GM12878 (cell line): ENCODE results near the gene HDAC2. TPM values are rescaled to one million over a fixed set of nuclear protein-coding genes. Genes with fewer than 3 reads are reported as not detected.

Source experiments
- ATAC-seq: fragments of 200-7000 bp; cut with Tn5 transposase; 3 replicates; pipeline ENCODE4 v1.9.1; 2020; ENCODE audit warnings: mild to moderate bottlenecking, moderate library complexity
- BruUV-seq: library from RNA; stranded (reverse); fragments of 400-500 nt; replicated peaks from 2 replicates; lab custom pipeline; 2021; lab: Mats Ljungman, UMichigan
- CTCF ChIA-PET: fragments of 300-600 bp; sonication (Branson Sonifier 250); formaldehyde crosslinking; extraction: SDS; loops from one replicate; lab custom pipeline; 2021; ENCODE audit warnings: inconsistent platforms; lab: Yijun Ruan, JAX
- POLR2A ChIA-PET: fragments of 350-600 bp; formaldehyde crosslinking; extraction: SDS; loops from one replicate; lab custom pipeline; 2021; ENCODE audit warnings: inconsistent platforms; lab: Charles Lee
- RAD21 ChIA-PET: fragments of 300-600 bp; sonication (Branson Sonifier 250); formaldehyde crosslinking; loops from one replicate; lab custom pipeline; 2023; ENCODE audit warnings: antibody characterized with exemption; ENCODE audit not compliant: unreplicated experiment; lab: Charles Lee
- SMC1A ChIA-PET: fragments of 300-600 bp; sonication (Branson Sonifier 250); formaldehyde crosslinking; loops from one replicate; lab custom pipeline; 2023; ENCODE audit not compliant: unreplicated experiment, uncharacterized antibody; lab: Charles Lee
- DNase-seq: peaks from one replicate; pipeline ENCODE4 v3.0.0-alpha.2; 2011; ENCODE audit warnings: low read depth, low spot score
- FAIRE-seq: peaks from 3 replicates; lab custom pipeline; 2011; peaks lifted over from hg19 to GRCh38; lab: Jason Lieb, UNC
- H2AFZ ChIP-seq: 2 replicates; pipeline ENCODE4 v1.6.0; 2011; ENCODE audit warnings: low read depth, low read length, control low read depth; ENCODE audit not compliant: control insufficient read depth
- H3K27ac ChIP-seq: 2 replicates; pipeline ENCODE4 v1.5.1; 2011; ENCODE audit warnings: control low read depth; ENCODE audit not compliant: control insufficient read depth, insufficient read depth
- H3K27me3 ChIP-seq, 2 experiments: replicated peaks in 1 of 2; 2 replicates each; pipeline versions ENCODE4 v1.6.0 to v1.6.1; 2011; ENCODE audit warnings: low read length in 1 of 2; ENCODE audit not compliant: control insufficient read depth in 2 of 2, insufficient read depth in 2 of 2
- H3K36me3 ChIP-seq, 2 experiments: 2 replicates each; pipeline ENCODE4 v1.5.1; 2011; ENCODE audit warnings: low read length in 1 of 2; ENCODE audit not compliant: control insufficient read depth in 2 of 2, insufficient read depth in 2 of 2
- H3K4me1 ChIP-seq: 2 replicates; pipeline ENCODE4 v1.6.1; 2011; ENCODE audit warnings: mild to moderate bottlenecking, low read length, moderate library complexity, mixed read lengths; ENCODE audit not compliant: control insufficient read depth, insufficient read depth
- H3K4me2 ChIP-seq: 2 replicates; pipeline ENCODE4 v1.6.0; 2011; ENCODE audit warnings: control low read depth; ENCODE audit not compliant: control insufficient read depth, insufficient read depth
- H3K4me3 ChIP-seq: fragments of 200-600 bp; sonication (generic); 2 replicates; pipeline ENCODE4 v1.5.1; 2016
- H3K79me2 ChIP-seq: 2 replicates; pipeline ENCODE4 v1.6.0; 2011; ENCODE audit warnings: low read length; ENCODE audit not compliant: control insufficient read depth, insufficient read depth
- H3K9ac ChIP-seq: 2 replicates; pipeline ENCODE4 v1.8.0; 2011; ENCODE audit warnings: low read length, control low read depth, mixed read lengths; ENCODE audit not compliant: control insufficient read depth, insufficient read depth
- H3K9me3 ChIP-seq: replicated peaks from 3 replicates; pipeline ENCODE4 v1.5.1; 2011; ENCODE audit warnings: mild to moderate bottlenecking, low read length; ENCODE audit not compliant: control insufficient read depth, insufficient read depth
- H4K20me1 ChIP-seq: 2 replicates; pipeline ENCODE4 v1.6.0; 2011; ENCODE audit not compliant: control insufficient read depth, insufficient read depth
- GABPA ChIP-seq: IDR thresholded peaks from 2 replicates; pipeline ENCODE4 v1.6.1; 2014; ENCODE audit warnings: antibody characterized with exemption, low read depth, mild to moderate bottlenecking, inconsistent platforms
- HDAC2 ChIP-seq: fragments of 200-600 bp; sonication (generic); IDR thresholded peaks from 2 replicates; pipeline ENCODE4 v1.6.1; 2017
- NFYB ChIP-seq: IDR thresholded peaks from 2 replicates; pipeline ENCODE4 v1.6.1; 2011; ENCODE audit warnings: low read depth, mild to moderate bottlenecking, low read length, improper control_type of control experiment, moderate library complexity; ENCODE audit not compliant: insufficient read depth
- RFX5 ChIP-seq: IDR thresholded peaks from 2 replicates; pipeline ENCODE4 v1.6.1; 2011; ENCODE audit warnings: low read depth, low read length, improper control_type of control experiment
- SIN3A ChIP-seq: IDR thresholded peaks from 2 replicates; pipeline ENCODE4 v1.6.1; 2012; ENCODE audit warnings: low read depth, low read length, improper control_type of control experiment
- ZNF274 ChIP-seq: IDR thresholded peaks from one replicate; pipeline ENCODE4 v1.8.0; 2011; ENCODE audit not compliant: insufficient read length, insufficient read depth
- WGBS: methylation state at CpG from one replicate; pipeline ENCODE4 v1.1.6; 2016; ENCODE audit warnings: low lambda C conversion rate; ENCODE audit not compliant: insufficient replicate concordance, insufficient coverage; ENCODE audit errors: missing lambda C conversion rate; 5-methylcytosine and 5-hydroxymethylcytosine counted together
- in situ Hi-C: fragments of 300-500 bp; cut with MboI; formaldehyde crosslinking; loops from 9 replicates; pipeline ENCODE4 v1.14.3; 2018; ENCODE audit warnings: mixed read lengths
- intact Hi-C: fragments of 100-400 bp; cut with micrococcal nuclease; formaldehyde crosslinking; loops from one replicate; pipeline ENCODE4 v1.14.2; 2022; ENCODE audit not compliant: unreplicated experiment
- polyA plus RNA-seq, 11 experiments: library from polyadenylated mRNA; depleted of rRNA in 4 of 11; unstranded in 6 of 11; stranded (reverse) in 5 of 11; fragments of >200 nt; fragmentation: Nextera tagmentation in 4 of 11; fragmentation: Illumina TruSeq in 1 of 11; extraction: Ambion mirVana in 4 of 11; extraction: Trizol in 1 of 11; gene quantifications; 1 replicate in 1 of 11; 2 replicates in 10 of 11; pipeline versions ENCODE4 v1.2.1 to v1.2.3, GENCODE V29; 2011 to 2016; ENCODE audit warnings: inconsistent platforms in 2 of 11, missing spikeins in 2 of 11, low read depth in 1 of 11
- total RNA-seq, 4 experiments: library from RNA; depleted of rRNA in 3 of 4; stranded (reverse); fragments of >200 nt in 3 of 4; fragmentation: Illumina TruSeq in 1 of 4; extraction: Trizol in 1 of 4; gene quantifications; 2 replicates each; pipeline versions ENCODE4 v1.2.1 to v1.2.3, GENCODE V29; 2013 to 2021
- TF ChIP-seq, protein P1 (sequence below): IDR thresholded peaks from 2 replicates; pipeline ENCODE4 v1.6.1; 2012; ENCODE audit warnings: low read depth, low read length, improper control_type of control experiment
- TF ChIP-seq, protein P2 (sequence below): IDR thresholded peaks from 2 replicates; pipeline ENCODE4 v1.6.1; 2012; ENCODE audit warnings: improper control_type of control experiment, low read depth, low read length; ENCODE audit not compliant: insufficient replicate concordance
- TF ChIP-seq, protein P3 (sequence below): fragments of 450-650 bp; IDR thresholded peaks from 2 replicates; pipeline ENCODE4 v1.6.1; 2017; ENCODE audit warnings: mild to moderate bottlenecking, moderate library complexity
- TF ChIP-seq, protein P4 (sequence below): fragments of 150-350 bp; IDR thresholded peaks from 2 replicates; pipeline ENCODE4 v1.6.1; 2016; ENCODE audit warnings: low read depth, low read length

Gene HDAC2
- total and polyA plus RNA-seq, 10 of the 15 experiments (the other 5 are each of a cell fraction or from before 2014, with no cell fraction given), result 40.4 to 210 (median 114) TPM

DNA sequence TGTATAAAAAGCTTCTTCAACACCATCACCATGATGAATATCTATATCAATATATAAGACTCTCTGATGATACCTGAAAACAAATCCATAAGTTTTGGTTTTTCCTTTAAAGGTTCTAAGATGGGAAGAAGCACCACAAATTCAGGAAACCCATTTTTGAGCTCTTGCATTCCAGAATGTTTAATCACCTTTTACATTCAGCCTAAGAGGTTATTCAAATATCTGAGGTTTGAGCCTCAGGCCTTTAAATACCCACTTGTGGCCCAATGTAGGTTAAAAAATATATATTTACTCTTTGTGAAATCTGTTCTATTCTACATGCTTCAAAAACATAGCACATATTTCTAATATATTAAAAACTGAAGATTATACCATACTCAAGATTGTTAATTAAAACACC is 17.6 kb downstream of the HDAC2 start (continued):
- no peak for TF ChIP-seq NFYB
- no peak for TF ChIP-seq SIN3A
- TF ChIP-seq, protein P1, sequence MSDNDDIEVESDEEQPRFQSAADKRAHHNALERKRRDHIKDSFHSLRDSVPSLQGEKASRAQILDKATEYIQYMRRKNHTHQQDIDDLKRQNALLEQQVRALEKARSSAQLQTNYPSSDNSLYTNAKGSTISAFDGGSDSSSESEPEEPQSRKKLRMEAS, result no peak
- TF ChIP-seq, protein P2, sequence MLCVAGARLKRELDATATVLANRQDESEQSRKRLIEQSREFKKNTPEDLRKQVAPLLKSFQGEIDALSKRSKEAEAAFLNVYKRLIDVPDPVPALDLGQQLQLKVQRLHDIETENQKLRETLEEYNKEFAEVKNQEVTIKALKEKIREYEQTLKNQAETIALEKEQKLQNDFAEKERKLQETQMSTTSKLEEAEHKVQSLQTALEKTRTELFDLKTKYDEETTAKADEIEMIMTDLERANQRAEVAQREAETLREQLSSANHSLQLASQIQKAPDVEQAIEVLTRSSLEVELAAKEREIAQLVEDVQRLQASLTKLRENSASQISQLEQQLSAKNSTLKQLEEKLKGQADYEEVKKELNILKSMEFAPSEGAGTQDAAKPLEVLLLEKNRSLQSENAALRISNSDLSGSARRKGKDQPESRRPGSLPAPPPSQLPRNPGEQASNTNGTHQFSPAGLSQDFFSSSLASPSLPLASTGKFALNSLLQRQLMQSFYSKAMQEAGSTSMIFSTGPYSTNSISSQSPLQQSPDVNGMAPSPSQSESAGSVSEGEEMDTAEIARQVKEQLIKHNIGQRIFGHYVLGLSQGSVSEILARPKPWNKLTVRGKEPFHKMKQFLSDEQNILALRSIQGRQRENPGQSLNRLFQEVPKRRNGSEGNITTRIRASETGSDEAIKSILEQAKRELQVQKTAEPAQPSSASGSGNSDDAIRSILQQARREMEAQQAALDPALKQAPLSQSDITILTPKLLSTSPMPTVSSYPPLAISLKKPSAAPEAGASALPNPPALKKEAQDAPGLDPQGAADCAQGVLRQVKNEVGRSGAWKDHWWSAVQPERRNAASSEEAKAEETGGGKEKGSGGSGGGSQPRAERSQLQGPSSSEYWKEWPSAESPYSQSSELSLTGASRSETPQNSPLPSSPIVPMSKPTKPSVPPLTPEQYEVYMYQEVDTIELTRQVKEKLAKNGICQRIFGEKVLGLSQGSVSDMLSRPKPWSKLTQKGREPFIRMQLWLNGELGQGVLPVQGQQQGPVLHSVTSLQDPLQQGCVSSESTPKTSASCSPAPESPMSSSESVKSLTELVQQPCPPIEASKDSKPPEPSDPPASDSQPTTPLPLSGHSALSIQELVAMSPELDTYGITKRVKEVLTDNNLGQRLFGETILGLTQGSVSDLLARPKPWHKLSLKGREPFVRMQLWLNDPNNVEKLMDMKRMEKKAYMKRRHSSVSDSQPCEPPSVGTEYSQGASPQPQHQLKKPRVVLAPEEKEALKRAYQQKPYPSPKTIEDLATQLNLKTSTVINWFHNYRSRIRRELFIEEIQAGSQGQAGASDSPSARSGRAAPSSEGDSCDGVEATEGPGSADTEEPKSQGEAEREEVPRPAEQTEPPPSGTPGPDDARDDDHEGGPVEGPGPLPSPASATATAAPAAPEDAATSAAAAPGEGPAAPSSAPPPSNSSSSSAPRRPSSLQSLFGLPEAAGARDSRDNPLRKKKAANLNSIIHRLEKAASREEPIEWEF, result no peak
- no peak for TF ChIP-seq RFX5

DNA sequence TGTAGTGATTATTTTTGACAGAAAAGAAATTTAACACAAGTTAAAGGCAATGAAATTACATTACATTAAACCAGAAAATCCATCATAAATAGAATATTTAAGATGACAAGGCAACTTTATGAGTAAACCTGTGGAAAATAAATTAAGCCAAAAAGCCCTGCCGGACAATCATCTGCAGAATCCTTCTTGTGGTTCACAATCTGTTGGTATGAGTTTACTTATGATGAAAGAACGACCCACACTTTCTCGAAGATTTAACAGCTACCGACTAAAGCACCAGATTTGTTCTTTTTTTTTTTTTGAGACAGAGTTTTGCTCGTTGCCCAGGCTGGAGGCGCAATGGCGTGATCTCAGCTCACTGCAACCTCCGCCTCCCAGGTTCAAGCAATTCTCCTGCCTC is 21.4 kb downstream of the HDAC2 start:
- intact Hi-C loops, result no loop called here
- no peaks in the 10 kb centered on the region for H3K27me3 ChIP-seq
- FAIRE-seq, result no peak
- TF ChIP-seq HDAC2, result no peak
- TF ChIP-seq GABPA, result no peak
- TF ChIP-seq ZNF274, result no peak
- TF ChIP-seq, protein P3, sequence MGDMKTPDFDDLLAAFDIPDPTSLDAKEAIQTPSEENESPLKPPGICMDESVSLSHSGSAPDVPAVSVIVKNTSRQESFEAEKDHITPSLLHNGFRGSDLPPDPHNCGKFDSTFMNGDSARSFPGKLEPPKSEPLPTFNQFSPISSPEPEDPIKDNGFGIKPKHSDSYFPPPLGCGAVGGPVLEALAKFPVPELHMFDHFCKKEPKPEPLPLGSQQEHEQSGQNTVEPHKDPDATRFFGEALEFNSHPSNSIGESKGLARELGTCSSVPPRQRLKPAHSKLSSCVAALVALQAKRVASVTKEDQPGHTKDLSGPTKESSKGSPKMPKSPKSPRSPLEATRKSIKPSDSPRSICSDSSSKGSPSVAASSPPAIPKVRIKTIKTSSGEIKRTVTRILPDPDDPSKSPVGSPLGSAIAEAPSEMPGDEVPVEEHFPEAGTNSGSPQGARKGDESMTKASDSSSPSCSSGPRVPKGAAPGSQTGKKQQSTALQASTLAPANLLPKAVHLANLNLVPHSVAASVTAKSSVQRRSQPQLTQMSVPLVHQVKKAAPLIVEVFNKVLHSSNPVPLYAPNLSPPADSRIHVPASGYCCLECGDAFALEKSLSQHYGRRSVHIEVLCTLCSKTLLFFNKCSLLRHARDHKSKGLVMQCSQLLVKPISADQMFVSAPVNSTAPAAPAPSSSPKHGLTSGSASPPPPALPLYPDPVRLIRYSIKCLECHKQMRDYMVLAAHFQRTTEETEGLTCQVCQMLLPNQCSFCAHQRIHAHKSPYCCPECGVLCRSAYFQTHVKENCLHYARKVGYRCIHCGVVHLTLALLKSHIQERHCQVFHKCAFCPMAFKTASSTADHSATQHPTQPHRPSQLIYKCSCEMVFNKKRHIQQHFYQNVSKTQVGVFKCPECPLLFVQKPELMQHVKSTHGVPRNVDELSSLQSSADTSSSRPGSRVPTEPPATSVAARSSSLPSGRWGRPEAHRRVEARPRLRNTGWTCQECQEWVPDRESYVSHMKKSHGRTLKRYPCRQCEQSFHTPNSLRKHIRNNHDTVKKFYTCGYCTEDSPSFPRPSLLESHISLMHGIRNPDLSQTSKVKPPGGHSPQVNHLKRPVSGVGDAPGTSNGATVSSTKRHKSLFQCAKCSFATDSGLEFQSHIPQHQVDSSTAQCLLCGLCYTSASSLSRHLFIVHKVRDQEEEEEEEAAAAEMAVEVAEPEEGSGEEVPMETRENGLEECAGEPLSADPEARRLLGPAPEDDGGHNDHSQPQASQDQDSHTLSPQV, result no peak
- TF ChIP-seq, protein P4, sequence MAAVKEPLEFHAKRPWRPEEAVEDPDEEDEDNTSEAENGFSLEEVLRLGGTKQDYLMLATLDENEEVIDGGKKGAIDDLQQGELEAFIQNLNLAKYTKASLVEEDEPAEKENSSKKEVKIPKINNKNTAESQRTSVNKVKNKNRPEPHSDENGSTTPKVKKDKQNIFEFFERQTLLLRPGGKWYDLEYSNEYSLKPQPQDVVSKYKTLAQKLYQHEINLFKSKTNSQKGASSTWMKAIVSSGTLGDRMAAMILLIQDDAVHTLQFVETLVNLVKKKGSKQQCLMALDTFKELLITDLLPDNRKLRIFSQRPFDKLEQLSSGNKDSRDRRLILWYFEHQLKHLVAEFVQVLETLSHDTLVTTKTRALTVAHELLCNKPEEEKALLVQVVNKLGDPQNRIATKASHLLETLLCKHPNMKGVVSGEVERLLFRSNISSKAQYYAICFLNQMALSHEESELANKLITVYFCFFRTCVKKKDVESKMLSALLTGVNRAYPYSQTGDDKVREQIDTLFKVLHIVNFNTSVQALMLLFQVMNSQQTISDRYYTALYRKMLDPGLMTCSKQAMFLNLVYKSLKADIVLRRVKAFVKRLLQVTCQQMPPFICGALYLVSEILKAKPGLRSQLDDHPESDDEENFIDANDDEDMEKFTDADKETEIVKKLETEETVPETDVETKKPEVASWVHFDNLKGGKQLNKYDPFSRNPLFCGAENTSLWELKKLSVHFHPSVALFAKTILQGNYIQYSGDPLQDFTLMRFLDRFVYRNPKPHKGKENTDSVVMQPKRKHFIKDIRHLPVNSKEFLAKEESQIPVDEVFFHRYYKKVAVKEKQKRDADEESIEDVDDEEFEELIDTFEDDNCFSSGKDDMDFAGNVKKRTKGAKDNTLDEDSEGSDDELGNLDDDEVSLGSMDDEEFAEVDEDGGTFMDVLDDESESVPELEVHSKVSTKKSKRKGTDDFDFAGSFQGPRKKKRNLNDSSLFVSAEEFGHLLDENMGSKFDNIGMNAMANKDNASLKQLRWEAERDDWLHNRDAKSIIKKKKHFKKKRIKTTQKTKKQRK, result no peak
- TF ChIP-seq, all 136 proteins: peak for 0
- Histone ChIP-seq H3K4me3 (no peak overlapping the region), H4K20me1 (no peaks in the 10 kb centered on the region), H3K79me2 (no peaks in the 10 kb centered on the region), H3K4me1 (no peaks in the 10 kb centered on the region), H3K27ac (no peak overlapping the region), H3K9me3 (no peaks in the 10 kb centered on the region), H3K9ac (no peak overlapping the region), H3K36me3 (peaks cover 0 to 31% of the 10 kb centered on the region in 2 experiments; a peak in 3 of 4 replicates), H3K4me2 (no peak overlapping the region), H2AFZ (no peak overlapping the region)
- RAD21 ChIA-PET, result no interaction called here
- SMC1A ChIA-PET, result no interaction called here
- WGBS, result 99% methylated on average over 5 of the region's 8 CpGs
- DNase-seq (no peak), ATAC-seq (no peak)
- in situ Hi-C loops, result no loop called here
- CTCF ChIA-PET, result interaction anchor here (0.7 kb wide), 1 partner anchor 13 kb away, joined by 3 read pairs; no protein-coding TSS in a partner anchor
- BruUV-seq, result no TSS peak
- POLR2A ChIA-PET, result no interaction called here
